Choroid plexus epithelial cell (primary cell): ENCODE results near the gene DCAF12L2.

ENCODE experiments used
- DNase-seq: peaks from one replicate; pipeline ENCODE4 v3.0.0-alpha.2; 2010; ENCODE audit warnings: low read depth
- H3K4me3 ChIP-seq: 2 replicates; pipeline ENCODE4 v1.5.1; 2011; ENCODE audit warnings: low read depth, mild to moderate bottlenecking, control low read depth, low read length, moderate library complexity
- TF ChIP-seq, protein P1 (sequence below): conservative IDR thresholded peaks from 2 replicates; pipeline ENCODE4 v1.5.1; 2011; ENCODE audit warnings: low read depth, mild to moderate bottlenecking, control low read depth, inconsistent platforms, low read length, moderate library complexity

Gene DCAF12L2

DNA sequence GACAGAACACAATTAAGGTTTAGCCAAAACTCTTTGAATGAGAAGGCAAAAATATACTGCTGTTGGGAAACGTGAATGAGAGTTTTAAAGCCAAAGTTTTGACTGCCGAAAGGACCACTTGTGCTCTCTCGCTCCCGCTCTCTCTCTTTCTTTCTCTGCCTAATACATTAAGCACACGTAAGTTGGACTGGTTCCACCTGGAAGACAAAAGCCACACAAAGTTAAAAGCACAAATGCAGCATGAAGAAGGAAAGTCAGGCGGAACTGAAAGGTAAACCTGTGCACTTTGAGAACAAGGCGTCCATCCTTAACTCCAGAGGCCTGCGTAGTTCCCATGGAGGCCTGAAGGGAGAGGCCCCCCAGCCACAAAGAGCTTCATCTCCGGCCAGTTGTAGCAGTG, 1.9 kb downstream of the DCAF12L2 start:
- H3K4me3 ChIP-seq: no peak overlapping the region
- no peak for DNase-seq
- TF ChIP-seq, protein P1, sequence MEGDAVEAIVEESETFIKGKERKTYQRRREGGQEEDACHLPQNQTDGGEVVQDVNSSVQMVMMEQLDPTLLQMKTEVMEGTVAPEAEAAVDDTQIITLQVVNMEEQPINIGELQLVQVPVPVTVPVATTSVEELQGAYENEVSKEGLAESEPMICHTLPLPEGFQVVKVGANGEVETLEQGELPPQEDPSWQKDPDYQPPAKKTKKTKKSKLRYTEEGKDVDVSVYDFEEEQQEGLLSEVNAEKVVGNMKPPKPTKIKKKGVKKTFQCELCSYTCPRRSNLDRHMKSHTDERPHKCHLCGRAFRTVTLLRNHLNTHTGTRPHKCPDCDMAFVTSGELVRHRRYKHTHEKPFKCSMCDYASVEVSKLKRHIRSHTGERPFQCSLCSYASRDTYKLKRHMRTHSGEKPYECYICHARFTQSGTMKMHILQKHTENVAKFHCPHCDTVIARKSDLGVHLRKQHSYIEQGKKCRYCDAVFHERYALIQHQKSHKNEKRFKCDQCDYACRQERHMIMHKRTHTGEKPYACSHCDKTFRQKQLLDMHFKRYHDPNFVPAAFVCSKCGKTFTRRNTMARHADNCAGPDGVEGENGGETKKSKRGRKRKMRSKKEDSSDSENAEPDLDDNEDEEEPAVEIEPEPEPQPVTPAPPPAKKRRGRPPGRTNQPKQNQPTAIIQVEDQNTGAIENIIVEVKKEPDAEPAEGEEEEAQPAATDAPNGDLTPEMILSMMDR: no peak

DNA sequence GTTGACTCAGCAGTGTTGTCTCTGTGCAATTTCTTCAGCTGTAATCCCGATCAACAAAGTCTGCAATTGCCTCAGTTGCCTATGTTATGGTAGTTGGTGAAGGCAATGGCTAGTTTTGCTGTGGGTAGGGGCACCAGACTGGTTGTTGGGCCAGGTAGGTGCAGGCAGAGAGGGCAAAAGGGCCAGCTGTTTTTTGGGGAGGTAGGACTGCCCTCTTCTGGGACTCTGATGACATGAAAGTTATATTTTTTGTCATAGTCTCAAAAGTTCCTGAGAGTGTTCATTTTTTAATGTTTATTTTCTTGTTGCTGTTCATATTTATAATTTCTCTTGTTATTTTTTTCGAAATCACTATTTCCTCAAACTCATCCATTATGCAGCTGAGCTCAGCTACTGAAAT, 25.1 kb downstream of the DCAF12L2 start:
- no peak for DNase-seq
- H3K4me3 ChIP-seq: no peak overlapping the region
- TF ChIP-seq, protein P1: no peak

DNA sequence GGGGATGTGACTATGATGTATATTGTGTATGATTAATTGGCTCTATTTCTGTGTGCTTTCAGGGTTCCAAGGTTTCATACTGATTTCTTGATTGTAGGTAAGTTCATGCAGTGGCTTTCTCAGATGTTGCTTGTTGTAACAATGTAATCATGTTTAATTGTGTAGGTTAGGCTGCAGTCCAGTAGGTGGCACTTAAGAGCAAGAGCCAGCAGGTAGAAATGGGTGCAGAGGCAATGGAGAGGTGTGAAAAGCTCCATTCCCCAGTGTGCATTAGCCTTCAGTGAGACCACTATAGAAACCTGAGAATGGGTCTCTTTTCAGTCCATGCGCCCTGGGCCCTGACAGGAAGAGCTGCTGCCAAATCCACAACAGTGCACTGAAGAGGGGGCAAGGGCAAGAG, 28.2 kb downstream of the DCAF12L2 start:
- DNase-seq: no peak
- no peak overlapping the region for H3K4me3 ChIP-seq
- TF ChIP-seq, protein P1: no peak

DNA sequence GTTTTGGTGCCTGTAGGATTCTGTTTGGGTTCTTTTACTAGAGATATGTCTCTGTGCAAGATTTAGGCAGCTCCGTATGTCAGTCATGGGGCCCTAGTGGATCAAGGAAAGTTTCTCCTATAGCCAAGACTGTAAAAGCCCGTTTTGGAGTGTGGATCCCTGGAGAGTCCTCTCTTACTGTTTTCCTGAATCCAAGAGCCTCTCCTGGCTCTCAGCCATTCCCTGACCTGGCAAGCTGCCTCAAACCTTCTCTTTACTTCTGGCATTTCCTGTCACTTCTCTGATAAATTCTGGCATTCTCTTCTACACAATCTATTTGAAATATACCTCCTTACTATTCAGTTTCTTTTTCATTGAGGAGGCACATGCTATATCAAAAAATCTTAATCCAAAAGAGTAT, 41.4 kb downstream of the DCAF12L2 start:
- TF ChIP-seq, protein P1: no peak
- DNase-seq: no peak
- H3K4me3 ChIP-seq: no peak overlapping the region
